IMR-90 (cell line): Measurements from ENCODE around the gene CCDC12. TPM values are rescaled to one million over a fixed set of nuclear protein-coding genes. Genes with fewer than 3 reads are reported as not detected.

Experiments
- ATAC-seq: fragments of 200-7000 bp; cut with Tn5 transposase; 2 replicates; pipeline ENCODE4 v1.9.1; 2020; ENCODE audit warnings: low read depth, mild to moderate bottlenecking, moderate library complexity
- BruUV-seq: library from RNA; stranded (reverse); fragments of 400-500 nt; replicated peaks from 2 replicates; lab custom pipeline; 2021; lab: Mats Ljungman, UMichigan
- CTCF ChIA-PET: fragments of 300-600 bp; formaldehyde crosslinking; extraction: SDS; loops from one replicate; lab custom pipeline; 2021; ENCODE audit warnings: antibody characterized with exemption; lab: Yijun Ruan, JAX
- POLR2A ChIA-PET: fragments of 300-600 bp; sonication (Branson Sonifier 250); formaldehyde crosslinking; loops from one replicate; lab custom pipeline; 2022; ENCODE audit warnings: antibody characterized with exemption; ENCODE audit not compliant: unreplicated experiment; lab: Charles Lee
- DNase-seq: peaks from one replicate; pipeline ENCODE4 v3.0.0; 2013
- H2AFZ ChIP-seq: replicated peaks from 2 replicates; pipeline ENCODE3; 2013; ENCODE audit warnings: low read length, mild to moderate bottlenecking; ENCODE audit not compliant: poor library complexity
- H2AK5ac ChIP-seq: 2 replicates; pipeline ENCODE4 v1.6.1; 2013; ENCODE audit warnings: low read depth, low read length, inconsistent platforms
- H2AK9ac ChIP-seq: replicated peaks from 2 replicates; pipeline ENCODE3; 2013; ENCODE audit warnings: mild to moderate bottlenecking, low read depth, low read length, moderate library complexity; ENCODE audit not compliant: poor library complexity
- H2BK120ac ChIP-seq: 2 replicates; pipeline ENCODE4 v1.6.1; 2013; ENCODE audit warnings: low read depth, low read length, inconsistent platforms
- H2BK15ac ChIP-seq: 3 replicates; pipeline ENCODE4 v1.6.1; 2013; ENCODE audit warnings: low read depth, low read length, inconsistent platforms
- H2BK20ac ChIP-seq: 2 replicates; pipeline ENCODE4 v1.6.1; 2013; ENCODE audit warnings: low read depth, mild to moderate bottlenecking, inconsistent platforms, low read length, moderate library complexity
- H2BK5ac ChIP-seq: 2 replicates; pipeline ENCODE4 v1.6.1; 2013; ENCODE audit warnings: mild to moderate bottlenecking, low read depth, low read length, inconsistent platforms; ENCODE audit not compliant: poor library complexity, severe bottlenecking
- H3K14ac ChIP-seq: replicated peaks from 2 replicates; pipeline ENCODE4 v1.6.1; 2013; ENCODE audit warnings: low read depth, low read length, inconsistent platforms
- H3K18ac ChIP-seq: 2 replicates; pipeline ENCODE4 v1.6.1; 2013; ENCODE audit warnings: low read depth, low read length, control low read depth
- H3K23ac ChIP-seq: 2 replicates; pipeline ENCODE4 v1.6.1; 2013; ENCODE audit warnings: low read depth, low read length, inconsistent platforms
- H3K27ac ChIP-seq: 2 replicates; pipeline ENCODE4 v1.5.1; 2013; ENCODE audit warnings: mild to moderate bottlenecking, control low read depth, low read length; ENCODE audit not compliant: insufficient read depth
- H3K27me3 ChIP-seq: 2 replicates; pipeline ENCODE4 v1.6.1; 2013; ENCODE audit warnings: low read length; ENCODE audit not compliant: control insufficient read depth, insufficient read depth
- H3K36me3 ChIP-seq: 2 replicates; pipeline ENCODE4 v1.6.1; 2013; ENCODE audit warnings: low read length, mixed read lengths; ENCODE audit not compliant: control insufficient read depth, insufficient read depth
- H3K4ac ChIP-seq: 2 replicates; pipeline ENCODE4 v1.6.1; 2013; ENCODE audit warnings: low read depth, low read length, inconsistent platforms
- H3K4me1 ChIP-seq: 2 replicates; pipeline ENCODE4 v1.6.1; 2013; ENCODE audit warnings: low read length, mixed read lengths; ENCODE audit not compliant: control insufficient read depth, insufficient read depth
- H3K4me2 ChIP-seq: 2 replicates; pipeline ENCODE4 v1.6.1; 2013; ENCODE audit warnings: low read depth, mild to moderate bottlenecking, control low read depth, low read length, moderate library complexity
- H3K4me3 ChIP-seq: 2 replicates; pipeline ENCODE4 v1.5.1; 2013; ENCODE audit warnings: low read depth, mild to moderate bottlenecking, control low read depth, low read length, moderate library complexity; ENCODE audit not compliant: insufficient read depth
- H3K56ac ChIP-seq: 2 replicates; pipeline ENCODE4 v1.6.1; 2013; ENCODE audit warnings: low read length, inconsistent platforms; ENCODE audit not compliant: insufficient read depth; ENCODE audit errors: extremely low read depth
- H3K79me1 ChIP-seq, 2 experiments: 2 replicates each; pipeline ENCODE4 v1.6.1; 2013; ENCODE audit warnings: low read length in 2 of 2, inconsistent platforms in 1 of 2, low read depth in 1 of 2
- H3K9ac ChIP-seq: 2 replicates; pipeline ENCODE4 v1.6.1; 2013; ENCODE audit warnings: low read depth, low read length, control low read depth
- H3K9me1 ChIP-seq: 2 replicates; pipeline ENCODE4 v1.6.1; 2013; ENCODE audit warnings: low read length, inconsistent platforms; ENCODE audit not compliant: insufficient read depth
- H3K9me3 ChIP-seq: 2 replicates; pipeline ENCODE4 v1.6.1; 2013; ENCODE audit warnings: low read length; ENCODE audit not compliant: control insufficient read depth, insufficient read depth
- H4K20me1 ChIP-seq: 2 replicates; pipeline ENCODE4 v1.6.1; 2013; ENCODE audit warnings: low read length, inconsistent platforms; ENCODE audit not compliant: insufficient read depth
- H4K5ac ChIP-seq: 2 replicates; pipeline ENCODE4 v1.6.1; 2013; ENCODE audit warnings: mild to moderate bottlenecking, low read depth, low read length, control low read depth
- H4K8ac ChIP-seq, 2 experiments: 2 replicates each; pipeline ENCODE4 v1.6.1; 2013; ENCODE audit warnings: low read depth in 2 of 2, low read length in 2 of 2, control low read depth in 1 of 2, inconsistent platforms in 1 of 2
- H4K91ac ChIP-seq: 2 replicates; pipeline ENCODE4 v1.6.1; 2013; ENCODE audit warnings: low read depth, low read length, inconsistent platforms; ENCODE audit not compliant: insufficient read depth
- BHLHE40 ChIP-seq: fragments of 150-350 bp; IDR thresholded peaks from 2 replicates; pipeline ENCODE4 v1.6.1; 2016; ENCODE audit warnings: mild to moderate bottlenecking, low read depth, low read length
- MAFK ChIP-seq: IDR thresholded peaks from 2 replicates; pipeline ENCODE4 v1.6.1; 2012; ENCODE audit warnings: low read depth, low read length, improper control_type of control experiment
- NFE2L2 ChIP-seq: fragments of 150-350 bp; IDR thresholded peaks from 2 replicates; pipeline ENCODE4 v1.6.1; 2016; ENCODE audit warnings: low read depth, mild to moderate bottlenecking, low read length
- RAD21 ChIP-seq: IDR thresholded peaks from 2 replicates; pipeline ENCODE4 v1.6.1; 2012; ENCODE audit warnings: low read length, improper control_type of control experiment
- WGBS, 2 experiments: methylation state at CpG; one replicate each; pipeline versions ENCODE4 v1.1.5 to v1.1.7; 2013; ENCODE audit warnings: missing lambda C conversion rate in 2 of 2; ENCODE audit not compliant: insufficient read length in 1 of 2; ENCODE audit errors: extremely low coverage in 2 of 2; 5-methylcytosine and 5-hydroxymethylcytosine counted together
- dilution Hi-C: fragments of 300-500 bp; cut with HindIII; formaldehyde crosslinking; loops from one replicate; pipeline ENCODE4 v1.14.3; 2018; ENCODE audit warnings: low sequenced_read_pairs; ENCODE audit not compliant: unreplicated experiment
- in situ Hi-C: fragments of 300-500 bp; cut with MboI; formaldehyde crosslinking; loops from 3 replicates; pipeline ENCODE4 v1.14.3; 2019; ENCODE audit warnings: low sequenced_read_pairs, inconsistent platforms, mixed read lengths
- intact Hi-C: fragments of 100-400 bp; cut with micrococcal nuclease; formaldehyde crosslinking; loops from 2 replicates; pipeline ENCODE4 v1.10.0; 2022
- polyA plus RNA-seq, 3 experiments: library from polyadenylated mRNA; depleted of rRNA; stranded (reverse); fragments of >200 nt; gene quantifications; 2 replicates each; pipeline ENCODE4 v1.2.3, GENCODE V29; 2012; ENCODE audit warnings: low replicate concordance in 1 of 3
- total RNA-seq: library from RNA; depleted of rRNA; stranded (reverse); fragments of >200 nt; gene quantifications from 2 replicates; pipeline ENCODE4 v1.2.3, GENCODE V29; 2012
- TF ChIP-seq, protein P1 (sequence below): fragments of 150-350 bp; IDR thresholded peaks from 2 replicates; pipeline ENCODE4 v1.6.1; 2017; ENCODE audit warnings: mild to moderate bottlenecking, antibody characterized with exemption, low read length, low read depth
- TF ChIP-seq, protein P2 (sequence below): fragments of 150-350 bp; IDR thresholded peaks from 2 replicates; pipeline ENCODE4 v1.6.1; 2016; ENCODE audit warnings: low read depth, mild to moderate bottlenecking, low read length, moderate library complexity, borderline replicate concordance

CCDC12 gene
- total and polyA plus RNA-seq, 2 of the 4 experiments (the other 2 are of a cell fraction) = 15.2 to 35.1 TPM

DNA sequence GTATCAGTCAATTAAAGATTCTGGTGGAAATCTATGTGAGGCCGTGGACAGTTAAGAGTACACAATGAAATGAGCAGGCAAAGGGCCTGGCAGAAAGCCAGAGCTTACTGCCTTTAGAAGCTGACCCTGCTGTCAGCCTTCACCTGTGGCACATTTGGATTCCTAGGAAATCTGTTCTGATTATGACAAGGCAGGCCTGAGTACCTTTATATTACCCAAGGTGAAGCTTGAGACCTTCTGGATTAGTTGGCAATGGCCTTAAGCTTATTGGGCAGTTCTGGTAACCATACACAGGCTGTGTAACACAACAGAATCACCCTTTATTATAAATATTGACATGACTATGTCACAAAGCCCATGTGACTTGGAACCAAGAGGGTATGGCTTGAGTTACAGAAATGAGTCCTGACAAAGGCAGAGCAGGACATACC is 46.1 kb upstream of the CCDC12 start:
- no peak overlapping the region for H3K4me2 ChIP-seq
- no peaks in the 10 kb centered on the region for H3K9me3 ChIP-seq
- intact Hi-C loops (no loop called here), dilution Hi-C loops (no loop called here), in situ Hi-C loops (no loop called here)
- no peak overlapping the region for H3K27ac ChIP-seq
- no peak overlapping the region for H3K4me3 ChIP-seq
- no peak overlapping the region for H3K18ac ChIP-seq
- H3K4ac ChIP-seq = no peak overlapping the region
- H3K23ac ChIP-seq = no peak overlapping the region
- no peak overlapping the region for H2AFZ ChIP-seq
- H3K56ac ChIP-seq = no peak overlapping the region
- peaks cover 13% of the 10 kb centered on the region for H3K36me3 ChIP-seq
- peaks cover 39% of the 10 kb centered on the region for H4K20me1 ChIP-seq
- H2AK9ac ChIP-seq = no peak overlapping the region
- H2BK5ac ChIP-seq = no peak overlapping the region
- H2BK15ac ChIP-seq = no peak overlapping the region
- no TSS peak for BruUV-seq
- H3K4me1 ChIP-seq = peaks cover 8% of the 10 kb centered on the region
- POLR2A ChIA-PET = no interaction called here
- no peak overlapping the region for H3K9ac ChIP-seq
- no peak overlapping the region for H3K14ac ChIP-seq
- H4K5ac ChIP-seq = no peak overlapping the region
- no peak overlapping the region for H2AK5ac ChIP-seq
- CTCF ChIA-PET = interaction anchor here (1.1 to 1.5 kb wide), 2 partner anchors 13 to 60 kb away, joined by 3 read pairs; no protein-coding TSS in a partner anchor
- H2BK20ac ChIP-seq = no peak overlapping the region
- peak; percentile 45 for ATAC-seq
- H2BK120ac ChIP-seq = no peak overlapping the region
- DNase-seq = peak; percentile 48
- TF ChIP-seq BHLHE40 (no peak), NFE2L2 (no peak), RAD21 (no peak), MAFK (no peak)
- TF ChIP-seq, protein P1, sequence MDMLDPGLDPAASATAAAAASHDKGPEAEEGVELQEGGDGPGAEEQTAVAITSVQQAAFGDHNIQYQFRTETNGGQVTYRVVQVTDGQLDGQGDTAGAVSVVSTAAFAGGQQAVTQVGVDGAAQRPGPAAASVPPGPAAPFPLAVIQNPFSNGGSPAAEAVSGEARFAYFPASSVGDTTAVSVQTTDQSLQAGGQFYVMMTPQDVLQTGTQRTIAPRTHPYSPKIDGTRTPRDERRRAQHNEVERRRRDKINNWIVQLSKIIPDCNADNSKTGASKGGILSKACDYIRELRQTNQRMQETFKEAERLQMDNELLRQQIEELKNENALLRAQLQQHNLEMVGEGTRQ = peak; percentile 63
- TF ChIP-seq, protein P2, sequence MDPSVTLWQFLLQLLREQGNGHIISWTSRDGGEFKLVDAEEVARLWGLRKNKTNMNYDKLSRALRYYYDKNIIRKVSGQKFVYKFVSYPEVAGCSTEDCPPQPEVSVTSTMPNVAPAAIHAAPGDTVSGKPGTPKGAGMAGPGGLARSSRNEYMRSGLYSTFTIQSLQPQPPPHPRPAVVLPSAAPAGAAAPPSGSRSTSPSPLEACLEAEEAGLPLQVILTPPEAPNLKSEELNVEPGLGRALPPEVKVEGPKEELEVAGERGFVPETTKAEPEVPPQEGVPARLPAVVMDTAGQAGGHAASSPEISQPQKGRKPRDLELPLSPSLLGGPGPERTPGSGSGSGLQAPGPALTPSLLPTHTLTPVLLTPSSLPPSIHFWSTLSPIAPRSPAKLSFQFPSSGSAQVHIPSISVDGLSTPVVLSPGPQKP = no peak
- no peak overlapping the region for H4K91ac ChIP-seq
- H3K9me1 ChIP-seq = peaks cover 24% of the 10 kb centered on the region
- no CpG with 5 or more reads among the region's 1 CpG for WGBS, 2 experiments
- H3K27me3 ChIP-seq = no peaks in the 10 kb centered on the region
- no peak overlapping the region for H4K8ac ChIP-seq
- H3K79me1 ChIP-seq = peaks cover 30 to 79% of the 10 kb centered on the region in 2 experiments
